Measurements from ENCODE around the gene AATK. TPM values are rescaled to one million over a fixed set of nuclear protein-coding genes. Genes with fewer than 3 reads are reported as not detected.

AATK gene
- total and polyA plus RNA-seq, 2 of the 13 experiments (the other 11 are each of a cell fraction or from before 2014, with no cell fraction given), result 2.9 to 8.4 TPM

- TF ChIP-seq KIAA2018 (CRISPR knock-in tag; IDR thresholded peaks at IDR 0.05; ENCODE audit: borderline replicate concordance), result no peak
- no peak for TF ChIP-seq ZNF234 (CRISPR knock-in tag; conservative IDR thresholded peaks at IDR 0.05)
- no peak for TF ChIP-seq FOXK2 (IDR thresholded peaks at IDR 0.05)
- TF ChIP-seq HES4 (CRISPR knock-in tag; IDR thresholded peaks at IDR 0.05; ENCODE audit: borderline replicate concordance), result no peak
- no peak for TF ChIP-seq IRF1 (CRISPR knock-in tag; IDR thresholded peaks at IDR 0.05; ENCODE audit: low read depth)
- TF ChIP-seq HMGXB4 (CRISPR knock-in tag; IDR thresholded peaks at IDR 0.05; ENCODE audit: borderline replicate concordance in 1 of 2, low read depth in 1 of 2), result no peak
- no peak for TF ChIP-seq MBNL3 (CRISPR knock-in tag; conservative IDR thresholded peaks at IDR 0.05)
- no peak for TF ChIP-seq MXI1 (IDR thresholded peaks at IDR 0.05; ENCODE audit: borderline replicate concordance, low read depth, low read length)
- no peak for TF ChIP-seq NR2F6 (IDR thresholded peaks at IDR 0.05)
- no peak for TF ChIP-seq NR2F6 (CRISPR knock-in tag; IDR thresholded peaks at IDR 0.05)
- 0 out of 2 replicates have a peak, but pooled peaks have one; percentile 37 for TF ChIP-seq BCL3 (CRISPR knock-in tag; IDR thresholded peaks at IDR 0.05)
- peak; percentile 17; the same call in 1 of the 2 replicates for TF ChIP-seq ZNF280B (CRISPR knock-in tag; IDR thresholded peaks at IDR 0.05; ENCODE audit: borderline replicate concordance)
- no peak for TF ChIP-seq ZNF7 (CRISPR knock-in tag; IDR thresholded peaks at IDR 0.05)
- no peak for TF ChIP-seq HMG20B (CRISPR knock-in tag; conservative IDR thresholded peaks at IDR 0.05)
Measured at GRCh38 chr17:81081222-81082176, 84.5 kb downstream of the AATK start (continued).

All from HepG2 (cell line).